Measurements from ENCODE around the gene C4B.

Gene C4B

GRCh38 chr6:32082935-32083334 is 68.3 kb downstream of the C4B start:
- DNase-seq (ENCODE audit: low spot score) = peak; percentile 94

GRCh38 chr6:32083812-32084768 is 69.5 kb downstream of the C4B start:
- no peak for DNase-seq (ENCODE audit: low spot score)

DNA sequence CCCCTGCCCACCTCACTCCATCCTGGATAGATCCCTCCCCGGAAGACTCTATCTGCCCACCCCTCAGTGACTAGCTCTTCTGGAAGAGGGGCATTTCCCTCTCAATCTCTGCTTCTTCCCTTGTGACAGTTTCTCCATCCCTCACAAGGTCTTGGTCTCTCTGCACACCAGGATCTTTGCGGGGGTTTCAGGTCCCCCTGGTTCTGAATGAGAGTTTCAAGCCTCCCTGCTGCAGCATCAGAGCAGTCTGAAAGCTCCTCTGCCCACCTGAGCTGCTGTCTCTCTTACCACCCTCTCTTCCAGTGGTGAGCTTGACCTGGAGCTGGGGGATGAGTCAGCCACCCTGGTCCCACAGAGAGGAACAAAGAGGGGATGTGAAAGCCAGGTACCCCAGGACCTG is 70.2 kb downstream of the C4B start:
- DNase-seq (ENCODE audit: low spot score) = no peak

Measured in AG20443 (cell line).